SU-DHL-6 (cell line): Measurements from ENCODE around the gene ZNF181.

ENCODE experiments used
- H2AFZ ChIP-seq: fragments of 200-600 bp; sonication (generic); 2 replicates; pipeline ENCODE4 v1.6.1; 2014; ENCODE audit warnings: low read depth, mild to moderate bottlenecking, moderate library complexity, mixed read lengths, antibody characterized with exemption, low read length; ENCODE audit not compliant: severe bottlenecking
- H3F3A ChIP-seq: fragments of 200-600 bp; shearing (Covaris generic); 2 replicates; pipeline ENCODE4 v1.6.0; 2016; ENCODE audit warnings: antibody characterized with exemption, mild to moderate bottlenecking; ENCODE audit not compliant: insufficient read depth
- H3K27ac ChIP-seq: fragments of 200-600 bp; sonication (generic); 2 replicates; pipeline ENCODE4 v1.5.1; 2016; ENCODE audit warnings: low read depth, mild to moderate bottlenecking, low read length, moderate library complexity, mixed read lengths
- H3K27me3 ChIP-seq: fragments of 200-600 bp; sonication (generic), shearing (Covaris generic); 2 replicates; pipeline ENCODE4 v1.6.0; 2014; ENCODE audit warnings: mild to moderate bottlenecking, low read length
- H3K36me3 ChIP-seq: fragments of 200-600 bp; sonication (generic); 2 replicates; pipeline ENCODE4 v1.6.1; 2014; ENCODE audit warnings: mild to moderate bottlenecking, low read length, mixed read lengths
- H3K4me2 ChIP-seq: fragments of 300-600, 200-600 bp; shearing (Covaris generic), sonication (generic); 2 replicates; pipeline ENCODE4 v1.6.0; 2014; ENCODE audit warnings: low read length, low read depth, mild to moderate bottlenecking; ENCODE audit not compliant: poor library complexity, severe bottlenecking
- H3K4me3 ChIP-seq: fragments of 200-600 bp; sonication (generic); 2 replicates; pipeline ENCODE4 v1.5.1; 2014; ENCODE audit warnings: antibody characterized with exemption, low read length, mild to moderate bottlenecking, mixed read lengths; ENCODE audit not compliant: insufficient read depth, poor library complexity, severe bottlenecking
- H3K79me2 ChIP-seq: fragments of 200-600 bp; sonication (generic); 2 replicates; pipeline ENCODE4 v1.6.1; 2014; ENCODE audit warnings: mild to moderate bottlenecking, low read length, moderate library complexity; ENCODE audit not compliant: insufficient read depth
- H3K9ac ChIP-seq: fragments of 200-600 bp; sonication (generic); 2 replicates; pipeline ENCODE4 v1.7.0; 2014; ENCODE audit warnings: mild to moderate bottlenecking, low read length
- H3K9me2 ChIP-seq: fragments of 200-600 bp; sonication (generic); replicated peaks from 2 replicates; pipeline ENCODE4 v1.6.1; 2014; ENCODE audit warnings: low read length; ENCODE audit not compliant: insufficient read depth
- H3K9me3 ChIP-seq: fragments of 200-600 bp; sonication (generic); 2 replicates; pipeline ENCODE4 v1.6.1; 2014; ENCODE audit warnings: low read length, mixed read lengths; ENCODE audit not compliant: insufficient read depth
- H4K20me1 ChIP-seq: fragments of 200-600 bp; sonication (generic); 2 replicates; pipeline ENCODE4 v1.6.1; 2014; ENCODE audit warnings: low read depth, mild to moderate bottlenecking, antibody characterized with exemption, low read length, moderate library complexity, mixed read lengths
- EZH2phosphoT487 ChIP-seq: fragments of 200-600 bp; sonication (generic), shearing (Covaris generic); conservative IDR thresholded peaks from 2 replicates; pipeline ENCODE4 v1.6.1; 2018; ENCODE audit warnings: mild to moderate bottlenecking, antibody characterized with exemption, low read length, moderate library complexity, mixed read lengths
- TF ChIP-seq, protein P1 (sequence below): fragments of 200-600 bp; sonication (generic); IDR thresholded peaks from one replicate; pipeline ENCODE4 v1.5.1; 2017; ENCODE audit warnings: antibody characterized with exemption, mild to moderate bottlenecking, low read length, moderate library complexity; ENCODE audit not compliant: insufficient read depth, poor library complexity, severe bottlenecking

Gene ZNF181

GRCh38 chr19:34733266-34733745 lies 737 bp upstream of the ZNF181 start:
- H3K4me2 ChIP-seq: peak overlapping the region; percentile 74
- TF ChIP-seq, protein P1, sequence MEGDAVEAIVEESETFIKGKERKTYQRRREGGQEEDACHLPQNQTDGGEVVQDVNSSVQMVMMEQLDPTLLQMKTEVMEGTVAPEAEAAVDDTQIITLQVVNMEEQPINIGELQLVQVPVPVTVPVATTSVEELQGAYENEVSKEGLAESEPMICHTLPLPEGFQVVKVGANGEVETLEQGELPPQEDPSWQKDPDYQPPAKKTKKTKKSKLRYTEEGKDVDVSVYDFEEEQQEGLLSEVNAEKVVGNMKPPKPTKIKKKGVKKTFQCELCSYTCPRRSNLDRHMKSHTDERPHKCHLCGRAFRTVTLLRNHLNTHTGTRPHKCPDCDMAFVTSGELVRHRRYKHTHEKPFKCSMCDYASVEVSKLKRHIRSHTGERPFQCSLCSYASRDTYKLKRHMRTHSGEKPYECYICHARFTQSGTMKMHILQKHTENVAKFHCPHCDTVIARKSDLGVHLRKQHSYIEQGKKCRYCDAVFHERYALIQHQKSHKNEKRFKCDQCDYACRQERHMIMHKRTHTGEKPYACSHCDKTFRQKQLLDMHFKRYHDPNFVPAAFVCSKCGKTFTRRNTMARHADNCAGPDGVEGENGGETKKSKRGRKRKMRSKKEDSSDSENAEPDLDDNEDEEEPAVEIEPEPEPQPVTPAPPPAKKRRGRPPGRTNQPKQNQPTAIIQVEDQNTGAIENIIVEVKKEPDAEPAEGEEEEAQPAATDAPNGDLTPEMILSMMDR: no peak
- TF ChIP-seq EZH2phosphoT487: no peak

DNA sequence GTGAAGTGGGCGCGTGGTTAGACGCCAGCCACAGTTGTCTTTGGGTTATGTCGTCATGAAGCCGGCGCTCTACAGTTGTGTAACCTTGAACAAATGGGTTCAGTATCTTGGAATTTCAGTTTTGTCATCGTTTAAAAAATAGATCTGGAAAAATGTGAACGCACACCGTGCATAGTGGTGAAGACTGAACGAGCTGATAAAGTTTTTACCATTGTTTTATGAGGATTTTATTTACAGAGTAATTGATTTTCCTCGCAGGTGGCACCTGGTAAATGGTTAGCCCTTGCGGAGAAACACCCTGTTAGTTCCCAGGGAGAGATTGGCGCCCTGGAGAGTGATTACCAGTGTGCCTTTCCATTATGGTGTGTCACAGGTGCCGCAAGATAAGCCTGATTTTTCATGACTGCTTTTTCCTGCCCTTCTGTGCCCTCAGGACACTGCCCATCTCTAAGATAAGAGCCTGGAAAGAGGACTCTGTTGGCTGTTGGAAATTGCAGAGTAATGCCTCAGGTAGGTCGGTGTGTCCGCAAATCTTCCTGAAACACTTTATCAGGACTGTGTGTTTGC lies 577 bp downstream of the ZNF181 start:
- H2AFZ ChIP-seq: peak overlapping the region; percentile 96
- no peaks in the 10 kb centered on the region for H3K27me3 ChIP-seq
- peak overlapping the region; percentile 67 for H3K4me3 ChIP-seq
- no peaks in the 10 kb centered on the region for H3K9me3 ChIP-seq
- peak overlapping the region; percentile 74 for H3K4me2 ChIP-seq
- H3K27ac ChIP-seq: peak overlapping the region; percentile 69; the same call in 1 of the 2 replicates
- H3F3A ChIP-seq: no peaks in the 10 kb centered on the region
- TF ChIP-seq, protein P1: no peak
- TF ChIP-seq EZH2phosphoT487: no peak
- no peaks in the 10 kb centered on the region for H3K79me2 ChIP-seq
- no peaks in the 10 kb centered on the region for H4K20me1 ChIP-seq
- no peaks in the 10 kb centered on the region for H3K9me2 ChIP-seq
- H3K9ac ChIP-seq: peak overlapping the region; percentile 83
- H3K36me3 ChIP-seq: peaks cover 4% of the 10 kb centered on the region; the same call in 1 of the 2 replicates

More at GRCh38 chr19:34733266-34733745, 737 bp upstream of the ZNF181 start:
- Histone ChIP-seq H3K79me2 (no peaks in the 10 kb centered on the region), H3K9ac (peak overlapping the region; percentile 83), H3K4me3 (peak overlapping the region; percentile 67), H3K9me2 (no peaks in the 10 kb centered on the region), H3K27ac (peak overlapping the region; percentile 69; the same call in 1 of the 2 replicates), H3F3A (no peaks in the 10 kb centered on the region), H4K20me1 (no peaks in the 10 kb centered on the region), H3K27me3 (no peaks in the 10 kb centered on the region), H3K36me3 (no peaks in the 10 kb centered on the region), H2AFZ (peak overlapping the region; percentile 96), H3K9me3 (no peaks in the 10 kb centered on the region)

DNA sequence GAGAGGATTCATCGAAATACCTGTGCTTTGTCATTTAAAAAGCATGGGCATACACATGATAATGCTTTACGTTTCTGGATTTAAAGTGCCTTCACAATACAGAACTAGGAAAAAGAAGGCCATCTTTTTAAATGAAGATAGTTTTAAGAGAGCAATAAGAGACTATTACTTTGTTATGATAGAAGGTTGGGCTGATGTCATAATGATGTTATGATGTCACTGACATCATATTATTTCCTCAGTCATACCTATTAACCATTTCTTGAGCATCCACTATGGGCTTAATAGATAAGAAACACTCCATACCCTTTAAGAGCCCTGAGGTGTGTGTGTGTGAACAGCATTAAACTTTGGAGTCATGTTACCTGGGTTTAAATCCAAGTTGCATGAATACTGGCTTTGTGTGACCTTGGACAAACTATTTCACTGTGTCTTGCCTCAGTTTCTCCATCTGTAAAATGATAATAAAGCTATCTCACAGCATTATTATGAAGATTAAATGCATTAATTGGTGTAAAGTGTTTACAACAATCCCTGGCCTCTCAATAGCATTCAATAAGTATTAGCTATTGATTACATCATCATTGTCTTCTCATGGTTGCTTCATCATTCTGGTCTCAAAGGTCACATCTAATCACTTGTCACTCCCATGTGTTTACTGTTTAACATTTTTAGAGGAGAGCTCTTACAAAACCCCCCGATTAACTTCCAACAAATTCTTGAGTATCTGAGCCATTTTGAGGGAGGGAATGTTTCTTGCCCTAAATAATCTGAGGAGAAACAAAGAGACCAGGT lies 11.1 kb downstream of the ZNF181 start:
- Histone ChIP-seq H3K79me2 (no peaks in the 10 kb centered on the region), H3K27ac (no peak overlapping the region), H2AFZ (no peak overlapping the region), H3K9me2 (no peaks in the 10 kb centered on the region), H3K36me3 (peaks cover 7% of the 10 kb centered on the region), H3K27me3 (no peaks in the 10 kb centered on the region), H3K4me2 (no peak overlapping the region), H3K9me3 (no peaks in the 10 kb centered on the region; the same call in 1 of the 2 replicates), H3K9ac (no peak overlapping the region), H3F3A (no peaks in the 10 kb centered on the region), H3K4me3 (no peak overlapping the region), H4K20me1 (no peaks in the 10 kb centered on the region)
- no peak for TF ChIP-seq EZH2phosphoT487
- TF ChIP-seq, protein P1: no peak
